A549 (cell line): ENCODE measurements around the gene CD109. TPM values are rescaled to one million over a fixed set of nuclear protein-coding genes. Genes with fewer than 3 reads are reported as not detected.

Experiments used
- ATAC-seq, 2 experiments: fragments of 200-7000 bp in 1 of 2; fragments of >200 bp in 1 of 2; cut with Nextera tagmentation in 1 of 2; cut with Tn5 transposase in 1 of 2; 3 replicates each; pipeline versions ENCODE4 v1.8.0 to v1.9.1; 2018 to 2020; ENCODE audit warnings: mild to moderate bottlenecking in 1 of 2, moderate library complexity in 1 of 2
- CTCF ChIA-PET: fragments of 300-600 bp; sonication (Branson Sonifier 250); formaldehyde crosslinking; extraction: SDS; loops from one replicate; lab custom pipeline; 2021; ENCODE audit warnings: antibody characterized with exemption, inconsistent platforms; lab: Yijun Ruan, JAX
- POLR2A ChIA-PET: fragments of 350-600 bp; formaldehyde crosslinking; extraction: SDS; loops from one replicate; lab custom pipeline; 2021; ENCODE audit warnings: antibody characterized with exemption, inconsistent platforms; lab: Yijun Ruan, JAX
- DNase-seq, 2 experiments: peaks; one replicate each; pipeline versions ENCODE4 v3.0.0 to v3.0.0-alpha.2; 2011 to 2016; ENCODE audit warnings: low read depth in 1 of 2, low spot score in 1 of 2
- FAIRE-seq: peaks from 2 replicates; lab custom pipeline; 2011; peaks lifted over from hg19 to GRCh38; lab: Jason Lieb, UNC
- H3K27ac ChIP-seq, 2 experiments: fragments of >200 bp; sonication (Bioruptor Twin); formaldehyde crosslinking; 3 replicates each; pipeline ENCODE4 v1.5.1; 2016 to 2017
- H3K4me1 ChIP-seq: fragments of >200 bp; sonication (Bioruptor Twin); formaldehyde crosslinking; 3 replicates; pipeline ENCODE4 v1.6.1; 2016
- H3K4me2 ChIP-seq: fragments of >200 bp; sonication (Bioruptor Twin); formaldehyde crosslinking; 3 replicates; pipeline ENCODE4 v1.6.1; 2016
- H3K4me3 ChIP-seq: fragments of >200 bp; sonication (Bioruptor Twin); formaldehyde crosslinking; 3 replicates; pipeline ENCODE4 v1.5.1; 2016
- H3K9me3 ChIP-seq: fragments of >200 bp; sonication (Bioruptor Twin); formaldehyde crosslinking; 3 replicates; pipeline ENCODE4 v1.6.1; 2016
- FOSL2 ChIP-seq, 2 experiments: fragments of 450-650 bp in 1 of 2; fragments of >200 bp in 1 of 2; sonication (Bioruptor Twin) in 1 of 2; formaldehyde crosslinking; IDR thresholded peaks; 2 replicates each; pipeline versions ENCODE4 v1.5.0 to v1.6.1; 2016 to 2020; ENCODE audit warnings: mild to moderate bottlenecking in 1 of 2, moderate library complexity in 1 of 2
- GATA3 ChIP-seq: IDR thresholded peaks from 2 replicates; pipeline ENCODE4 v1.6.1; 2012; ENCODE audit warnings: borderline replicate concordance
- HEYL ChIP-seq: fragments of 250-450 bp; sonication (Bioruptor Pico); IDR thresholded peaks from 2 replicates; pipeline ENCODE4 v1.8.0; 2021; ENCODE audit warnings: mild to moderate bottlenecking, moderate library complexity
- JUN ChIP-seq, 2 experiments: fragments of >200 bp; sonication (Bioruptor Twin); formaldehyde crosslinking; IDR thresholded peaks; 2 replicates in 1 of 2; 3 replicates in 1 of 2; pipeline ENCODE4 v1.6.1; 2016 to 2017
- JUNB ChIP-seq: fragments of >200 bp; sonication (Bioruptor Twin); formaldehyde crosslinking; IDR thresholded peaks from 2 replicates; pipeline ENCODE4 v1.6.1; 2016
- MYC ChIP-seq: IDR thresholded peaks from 2 replicates; pipeline ENCODE4 v1.6.1; 2012; ENCODE audit warnings: mild to moderate bottlenecking, inconsistent platforms, low read length, improper control_type of control experiment, borderline replicate concordance
- NFE2L2 ChIP-seq: fragments of 150-350 bp; conservative IDR thresholded peaks from 2 replicates; pipeline ENCODE4 v1.6.1; 2014; ENCODE audit warnings: low read length
- RAD21 ChIP-seq, 2 experiments: fragments of >200 bp in 1 of 2; sonication (Bioruptor Twin) in 1 of 2; formaldehyde crosslinking in 1 of 2; IDR thresholded peaks in 1 of 2; conservative IDR thresholded peaks in 1 of 2; 2 replicates in 1 of 2; 3 replicates in 1 of 2; pipeline ENCODE4 v1.6.1; 2012 to 2018; ENCODE audit warnings: inconsistent platforms in 1 of 2
- RARB ChIP-seq: fragments of 250-450 bp; sonication (Bioruptor Pico); IDR thresholded peaks from 2 replicates; pipeline ENCODE4 v1.8.0; 2021; ENCODE audit warnings: mild to moderate bottlenecking, moderate library complexity
- RCOR1 ChIP-seq: fragments of 150-350 bp; IDR thresholded peaks from 2 replicates; pipeline ENCODE4 v1.6.1; 2014; ENCODE audit warnings: antibody characterized with exemption, low read length, low read depth
- RFX5 ChIP-seq: fragments of 450-650 bp; IDR thresholded peaks from 2 replicates; pipeline ENCODE4 v1.7.1; 2014; ENCODE audit warnings: antibody characterized with exemption, mild to moderate bottlenecking, moderate library complexity
- TP53 ChIP-seq: fragments of 250-450 bp; sonication (Bioruptor Pico); IDR thresholded peaks from 2 replicates; pipeline ENCODE4 v1.5.0; 2021; ENCODE audit warnings: mild to moderate bottlenecking, moderate library complexity
- ZSCAN20 ChIP-seq: fragments of 250-450 bp; sonication (Bioruptor Pico); IDR thresholded peaks from 2 replicates; pipeline ENCODE4 v1.8.0; 2022; ENCODE audit warnings: mild to moderate bottlenecking, moderate library complexity
- WGBS: methylation state at CpG from one replicate; pipeline ENCODE4 v1.1.6; 2017; ENCODE audit errors: missing lambda C conversion rate; 5-methylcytosine and 5-hydroxymethylcytosine counted together
- polyA plus RNA-seq, 4 experiments: library from polyadenylated mRNA; depleted of rRNA in 3 of 4; stranded (reverse); fragments of >200 nt; fragmentation: RNase III in 1 of 4; extraction: RNeasy Plus Mini Kit Qiagen cat#74134 plus additional on column Dnase treatment in 1 of 4; gene quantifications; 2 replicates in 3 of 4; 3 replicates in 1 of 4; pipeline ENCODE4 v1.2.3, GENCODE V29; 2011 to 2017
- TF ChIP-seq, protein P1 (sequence below): fragments of >200 bp; sonication (Bioruptor Twin); formaldehyde crosslinking; IDR thresholded peaks from 3 replicates; pipeline ENCODE4 v1.6.1; 2016
- TF ChIP-seq, protein P2 (sequence below): IDR thresholded peaks from 2 replicates; pipeline ENCODE4 v1.6.1; 2012; ENCODE audit warnings: low read depth, borderline replicate concordance

The CD109 gene
- polyA plus RNA-seq, 2 of the 4 experiments (the other 2 are of a cell fraction) = 18.3 to 56.7 TPM

DNA sequence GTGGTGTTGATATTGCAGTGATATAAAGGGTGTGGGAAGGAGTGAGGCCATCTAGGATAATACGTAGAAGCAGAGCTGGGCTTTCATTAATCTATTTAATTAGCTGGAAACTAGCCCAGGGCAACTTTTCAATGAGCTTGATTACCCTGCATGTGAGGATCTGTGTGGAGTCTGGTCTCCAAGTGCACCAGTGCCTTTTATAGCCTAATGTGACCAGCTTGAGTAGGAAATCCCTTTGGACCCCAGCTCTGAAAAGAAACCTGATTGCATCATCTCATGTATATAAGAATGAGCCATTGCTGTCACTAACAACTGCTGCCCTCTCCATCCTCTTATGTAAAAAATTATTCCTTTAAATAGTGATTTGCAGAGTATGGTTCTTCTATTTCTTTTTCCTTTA lies 72.6 kb downstream of the CD109 start:
- CTCF ChIA-PET = interaction anchor here (0.6 to 2.0 kb wide), 3 partner anchors 35 to 1440 kb away, joined by 3 to 6 read pairs (median 4); no protein-coding TSS in a partner anchor
- H3K27ac ChIP-seq = no peak overlapping the region
- no peak overlapping the region for H3K4me3 ChIP-seq
- ATAC-seq = no peak
- peaks cover 4% of the 10 kb centered on the region for H3K4me1 ChIP-seq
- 89% methylated on average over 1 of the region's 1 CpG for WGBS
- POLR2A ChIA-PET = no interaction called here
- TF ChIP-seq GATA3 (no peak), JUNB (no peak), RAD21 (conservative IDR thresholded peaks at IDR 0.05 in 1 of 2, IDR thresholded peaks at IDR 0.05 in 1 of 2) (no peak), ZSCAN20 (no peak), RFX5 (no peak), NFE2L2 (no peak), RCOR1 (no peak)
- TF ChIP-seq, protein P1, sequence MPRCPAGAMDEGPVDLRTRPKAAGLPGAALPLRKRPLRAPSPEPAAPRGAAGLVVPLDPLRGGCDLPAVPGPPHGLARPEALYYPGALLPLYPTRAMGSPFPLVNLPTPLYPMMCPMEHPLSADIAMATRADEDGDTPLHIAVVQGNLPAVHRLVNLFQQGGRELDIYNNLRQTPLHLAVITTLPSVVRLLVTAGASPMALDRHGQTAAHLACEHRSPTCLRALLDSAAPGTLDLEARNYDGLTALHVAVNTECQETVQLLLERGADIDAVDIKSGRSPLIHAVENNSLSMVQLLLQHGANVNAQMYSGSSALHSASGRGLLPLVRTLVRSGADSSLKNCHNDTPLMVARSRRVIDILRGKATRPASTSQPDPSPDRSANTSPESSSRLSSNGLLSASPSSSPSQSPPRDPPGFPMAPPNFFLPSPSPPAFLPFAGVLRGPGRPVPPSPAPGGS = no peak
- FAIRE-seq = no peak
- no peak overlapping the region for H3K4me2 ChIP-seq
- H3K9me3 ChIP-seq = no peaks in the 10 kb centered on the region
- DNase-seq = no peak

DNA sequence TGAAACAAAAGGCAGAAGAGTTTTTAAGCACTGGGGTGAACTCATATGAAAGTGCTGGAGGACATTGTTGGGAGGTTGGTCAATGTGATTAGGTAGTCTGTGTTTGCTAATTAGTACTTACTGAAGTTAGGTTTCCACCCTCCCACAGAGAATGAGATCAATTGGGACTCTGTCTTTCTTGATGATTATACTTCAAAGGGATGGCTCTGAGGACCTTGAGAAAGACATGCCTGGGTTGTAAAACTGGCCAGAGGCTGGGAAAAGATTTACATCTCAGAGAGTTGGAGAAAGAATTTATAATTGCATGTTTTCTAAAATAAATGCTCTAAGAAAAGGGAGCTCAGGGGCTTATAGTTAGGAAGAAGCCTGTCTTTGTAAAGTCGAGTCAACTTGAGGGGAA lies 74.0 kb downstream of the CD109 start:
- ChIA-PET CTCF (interaction anchor here (1.3 kb wide), 1 partner anchor 12 kb away, joined by 4 read pairs; no protein-coding TSS in a partner anchor), POLR2A (no interaction called here)
- Histone ChIP-seq H3K4me1 (peaks cover 18% of the 10 kb centered on the region), H3K4me3 (no peak overlapping the region), H3K4me2 (no peak overlapping the region), H3K27ac (no peak overlapping the region), H3K9me3 (no peaks in the 10 kb centered on the region)
- FAIRE-seq (no peak), DNase-seq (no peak), ATAC-seq (no peak)
- 59% methylated on average over 1 of the region's 1 CpG for WGBS
- no peak for TF ChIP-seq MYC
- no peak for TF ChIP-seq RARB (CRISPR knock-in tag)
- TF ChIP-seq HEYL (CRISPR knock-in tag) = no peak
- TF ChIP-seq, protein P2, sequence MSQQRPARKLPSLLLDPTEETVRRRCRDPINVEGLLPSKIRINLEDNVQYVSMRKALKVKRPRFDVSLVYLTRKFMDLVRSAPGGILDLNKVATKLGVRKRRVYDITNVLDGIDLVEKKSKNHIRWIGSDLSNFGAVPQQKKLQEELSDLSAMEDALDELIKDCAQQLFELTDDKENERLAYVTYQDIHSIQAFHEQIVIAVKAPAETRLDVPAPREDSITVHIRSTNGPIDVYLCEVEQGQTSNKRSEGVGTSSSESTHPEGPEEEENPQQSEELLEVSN = no peak
- TF ChIP-seq TP53 (CRISPR knock-in tag) = no peak
- no peak for TF ChIP-seq NFE2L2
- TF ChIP-seq ZSCAN20 = no peak

DNA sequence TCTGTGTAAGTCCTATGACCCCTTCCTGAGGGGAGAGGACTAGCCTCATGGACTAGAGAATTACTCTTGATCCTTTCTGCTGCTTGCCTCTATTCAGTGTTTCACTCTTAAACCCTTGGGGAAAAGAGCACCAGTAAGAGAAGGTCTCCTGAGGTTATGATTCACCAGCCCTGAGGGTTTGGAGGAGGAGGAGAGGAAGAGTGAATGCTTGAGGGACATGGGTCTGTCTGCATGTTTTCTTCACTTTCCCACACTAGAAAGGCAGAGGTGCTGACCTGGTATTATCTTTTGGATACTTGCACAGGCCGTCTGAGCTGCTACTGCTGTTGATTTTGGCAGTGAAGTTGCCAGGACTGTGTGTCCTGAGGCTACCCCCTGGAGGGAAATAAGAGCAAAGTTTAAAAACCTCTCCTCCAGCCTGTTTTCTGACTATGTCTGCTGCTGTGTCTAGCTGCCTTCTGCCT lies 78.3 kb downstream of the CD109 start:
- ChIA-PET POLR2A (interaction anchor here (0.5 kb wide), 1 partner anchor 1076 kb away, joined by 6 read pairs; no protein-coding TSS in a partner anchor), CTCF (interaction anchor here (0.6 to 1.5 kb wide), 4 partner anchors 11 to 98 kb away, joined by 3 to 4 read pairs (median 3); no protein-coding TSS in a partner anchor)
- FAIRE-seq = no peak
- Histone ChIP-seq H3K4me2 (peak overlapping the region; percentile 60), H3K4me1 (peaks cover 21% of the 10 kb centered on the region), H3K27ac (peak overlapping the region; percentile 54 to 62; a peak in 5 of 6 replicates), H3K9me3 (no peaks in the 10 kb centered on the region), H3K4me3 (no peak overlapping the region)
- WGBS = 0% methylated on average over 1 of the region's 1 CpG
- peak; percentile 9 to 66 for DNase-seq
- TF ChIP-seq FOSL2 (IDR thresholded peaks at IDR 0.05) (no peak), FOSL2 (CRISPR knock-in tag; IDR thresholded peaks at IDR 0.05) (peak; percentile 16; the same call in 1 of the 2 replicates), JUN (IDR thresholded peaks at IDR 0.05) (0 out of 5 replicates have a peak, but pooled peaks of 1 of the 2 experiments have one; percentile 18), TP53 (CRISPR knock-in tag) (no peak)
- ATAC-seq = peak; percentile 92 to 97

DNA sequence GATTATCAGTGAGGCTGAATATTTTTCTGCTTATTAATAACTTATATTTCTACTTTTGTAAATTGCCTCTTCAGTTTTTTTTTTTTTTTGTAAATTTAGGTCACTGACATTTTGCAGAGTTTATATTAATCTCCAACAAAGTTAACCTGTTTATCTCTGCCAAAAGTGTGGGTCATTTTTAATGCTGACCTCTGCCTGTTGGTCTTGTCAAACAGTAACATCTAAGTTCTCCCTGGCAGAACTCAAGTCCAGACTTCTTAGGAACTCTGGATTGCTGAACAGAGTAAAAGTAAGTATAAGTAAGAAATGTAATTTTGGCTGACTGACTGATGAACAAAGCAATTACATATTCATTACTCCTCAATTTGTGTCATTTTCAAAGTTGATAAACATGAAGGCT lies 83.9 kb downstream of the CD109 start:
- Histone ChIP-seq H3K9me3 (no peaks in the 10 kb centered on the region), H3K4me2 (no peak overlapping the region), H3K27ac (no peak overlapping the region), H3K4me3 (no peak overlapping the region), H3K4me1 (peaks cover 3% of the 10 kb centered on the region; the same call in 2 of the 3 replicates)
- no peak for FAIRE-seq
- TF ChIP-seq RFX5 = no peak
- no peak for DNase-seq
- no peak for ATAC-seq
- ChIA-PET POLR2A (no interaction called here), CTCF (no interaction called here)
